Lower lobe of right lung (tissue), 2 donors: ENCODE measurements around the gene MVK. TPM values are rescaled to one million over a fixed set of nuclear protein-coding genes. Genes with fewer than 3 reads are reported as not detected.

ENCODE experiments used
- ATAC-seq, 2 donors: fragments of 200-7000 bp; cut with Tn5 transposase; one replicate each; pipeline ENCODE4 v1.9.1; 2020 to 2022; ENCODE audit warnings: mild to moderate bottlenecking in 2 of 2, moderate library complexity in 2 of 2
- DNase-seq: peaks from one replicate; pipeline ENCODE4 v3.0.0-alpha.2; 2020
- H3K27ac ChIP-seq: fragments of 200-600 bp; one replicate; pipeline ENCODE4 v1.8.0; 2022
- H3K27me3 ChIP-seq: fragments of 200-600 bp; one replicate; pipeline ENCODE4 v1.8.0; 2022; ENCODE audit warnings: low read depth
- H3K36me3 ChIP-seq: fragments of 200-600 bp; one replicate; pipeline ENCODE4 v1.8.0; 2022; ENCODE audit warnings: mild to moderate bottlenecking
- H3K4me1 ChIP-seq: fragments of 200-600 bp; one replicate; pipeline ENCODE4 v1.8.0; 2022
- H3K4me3 ChIP-seq: fragments of 200-600 bp; one replicate; pipeline ENCODE4 v1.8.0; 2022; ENCODE audit warnings: mild to moderate bottlenecking
- H3K9me3 ChIP-seq: fragments of 200-600 bp; one replicate; pipeline ENCODE4 v1.8.0; 2022
- intact Hi-C: fragments of 100-400 bp; cut with DNase I; formaldehyde crosslinking; loops from one replicate; pipeline ENCODE4 v1.11.0; 2022
- total RNA-seq: library from RNA; stranded (reverse); fragmentation: NEBNext Ultra II Directional; extraction: Animal tissue kit (Norgen Biotek cat#: 25700); gene quantifications from one replicate; pipeline ENCODE4 v1.2.1, GENCODE V29; 2021
- TF ChIP-seq, protein P1 (sequence below): fragments of 200-600 bp; IDR thresholded peaks from one replicate; pipeline ENCODE4 v1.8.0; 2022; ENCODE audit warnings: antibody characterized with exemption, mild to moderate bottlenecking
- donor health status: DM: no; HTN: yes; CAD: no; lungs with severe emphysema.

MVK gene
- total RNA-seq, 1 donor from 2014 or later: 25.1 TPM

DNA sequence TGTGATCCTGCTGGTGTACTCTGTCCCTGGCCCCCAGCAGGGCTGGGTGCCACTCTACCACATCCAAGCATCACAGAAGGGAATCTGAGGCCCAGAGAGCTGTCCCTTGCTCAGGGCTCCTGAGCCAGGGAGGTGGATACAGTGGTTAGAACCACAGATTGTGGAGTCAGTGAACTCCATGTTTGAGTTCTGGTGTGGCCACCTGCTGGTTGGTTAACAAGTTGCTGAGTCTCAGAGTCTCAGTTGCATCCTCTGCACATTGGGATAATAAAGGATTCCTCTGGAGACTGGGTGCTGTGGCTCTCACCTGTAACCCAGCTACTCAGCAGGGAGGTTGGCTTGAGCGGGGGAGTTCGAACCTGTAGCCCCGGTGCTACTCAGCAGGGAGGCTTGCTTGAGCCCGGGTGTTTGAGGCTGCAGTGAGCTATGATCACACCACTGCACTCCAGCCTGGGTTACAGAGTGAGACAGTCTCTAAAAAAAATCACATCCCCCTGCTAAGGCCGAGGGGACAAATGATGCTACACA, 39.4 kb downstream of the MVK start:
- H3K36me3 ChIP-seq: no peaks in the 10 kb centered on the region
- intact Hi-C loops: no loop called here
- H3K4me1 ChIP-seq: no peaks in the 10 kb centered on the region
- H3K27me3 ChIP-seq: peaks cover 25% of the 10 kb centered on the region
- no peaks in the 10 kb centered on the region for H3K9me3 ChIP-seq
- TF ChIP-seq, protein P1, sequence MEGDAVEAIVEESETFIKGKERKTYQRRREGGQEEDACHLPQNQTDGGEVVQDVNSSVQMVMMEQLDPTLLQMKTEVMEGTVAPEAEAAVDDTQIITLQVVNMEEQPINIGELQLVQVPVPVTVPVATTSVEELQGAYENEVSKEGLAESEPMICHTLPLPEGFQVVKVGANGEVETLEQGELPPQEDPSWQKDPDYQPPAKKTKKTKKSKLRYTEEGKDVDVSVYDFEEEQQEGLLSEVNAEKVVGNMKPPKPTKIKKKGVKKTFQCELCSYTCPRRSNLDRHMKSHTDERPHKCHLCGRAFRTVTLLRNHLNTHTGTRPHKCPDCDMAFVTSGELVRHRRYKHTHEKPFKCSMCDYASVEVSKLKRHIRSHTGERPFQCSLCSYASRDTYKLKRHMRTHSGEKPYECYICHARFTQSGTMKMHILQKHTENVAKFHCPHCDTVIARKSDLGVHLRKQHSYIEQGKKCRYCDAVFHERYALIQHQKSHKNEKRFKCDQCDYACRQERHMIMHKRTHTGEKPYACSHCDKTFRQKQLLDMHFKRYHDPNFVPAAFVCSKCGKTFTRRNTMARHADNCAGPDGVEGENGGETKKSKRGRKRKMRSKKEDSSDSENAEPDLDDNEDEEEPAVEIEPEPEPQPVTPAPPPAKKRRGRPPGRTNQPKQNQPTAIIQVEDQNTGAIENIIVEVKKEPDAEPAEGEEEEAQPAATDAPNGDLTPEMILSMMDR: no peak
- H3K27ac ChIP-seq: no peak overlapping the region
- ATAC-seq (no peak), DNase-seq (no peak)
- H3K4me3 ChIP-seq: no peak overlapping the region

GRCh38 chr12:109613649-109614455, 40.3 kb downstream of the MVK start:
- no peak for DNase-seq
- no peaks in the 10 kb centered on the region for H3K36me3 ChIP-seq
- H3K27ac ChIP-seq: no peak overlapping the region
- no peak overlapping the region for H3K4me3 ChIP-seq
- ATAC-seq: no peak
- intact Hi-C loops: no loop called here
- H3K9me3 ChIP-seq: no peaks in the 10 kb centered on the region
- no peaks in the 10 kb centered on the region for H3K4me1 ChIP-seq
- H3K27me3 ChIP-seq: peaks cover 21% of the 10 kb centered on the region
- TF ChIP-seq, protein P1: no peak

DNA sequence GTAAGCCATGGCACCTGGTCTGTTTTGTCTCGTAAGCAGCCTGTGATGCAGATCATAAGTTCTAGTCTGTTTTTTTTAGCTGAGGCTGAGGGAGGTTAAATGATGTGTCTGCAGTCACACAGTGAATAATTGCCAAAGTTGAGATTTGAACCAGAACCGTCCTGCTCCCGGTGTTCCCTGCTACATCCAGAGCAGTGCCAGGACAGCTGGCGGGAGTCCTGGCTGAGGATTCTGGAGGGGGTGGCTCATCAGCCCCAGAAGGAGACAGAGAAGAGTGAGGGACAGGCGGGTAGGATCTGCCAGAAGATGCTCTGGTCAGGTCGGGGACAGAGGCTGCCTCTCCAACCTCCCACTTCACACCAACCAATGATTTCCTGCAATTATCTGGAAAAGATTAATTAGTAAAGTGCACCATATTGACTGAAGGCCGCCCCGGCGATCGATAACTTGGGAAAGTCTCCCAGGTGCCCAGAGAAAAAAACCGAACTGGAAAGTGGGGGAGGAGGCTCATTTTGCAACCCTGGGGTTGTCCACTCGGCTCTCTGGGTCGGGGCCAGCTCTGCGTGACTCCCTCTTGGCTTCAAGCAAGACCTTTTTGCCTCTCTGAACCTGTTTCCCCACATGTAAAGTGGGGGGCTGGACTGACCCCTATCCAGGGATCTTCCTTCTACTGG, 42.1 kb downstream of the MVK start:
- no peak overlapping the region for H3K4me3 ChIP-seq
- H3K27ac ChIP-seq: no peak overlapping the region
- no peaks in the 10 kb centered on the region for H3K4me1 ChIP-seq
- ATAC-seq: no peak
- peaks cover 21% of the 10 kb centered on the region for H3K27me3 ChIP-seq
- intact Hi-C loops: no loop called here
- no peak for DNase-seq
- TF ChIP-seq, protein P1: no peak
- H3K36me3 ChIP-seq: no peaks in the 10 kb centered on the region
- H3K9me3 ChIP-seq: no peaks in the 10 kb centered on the region

DNA sequence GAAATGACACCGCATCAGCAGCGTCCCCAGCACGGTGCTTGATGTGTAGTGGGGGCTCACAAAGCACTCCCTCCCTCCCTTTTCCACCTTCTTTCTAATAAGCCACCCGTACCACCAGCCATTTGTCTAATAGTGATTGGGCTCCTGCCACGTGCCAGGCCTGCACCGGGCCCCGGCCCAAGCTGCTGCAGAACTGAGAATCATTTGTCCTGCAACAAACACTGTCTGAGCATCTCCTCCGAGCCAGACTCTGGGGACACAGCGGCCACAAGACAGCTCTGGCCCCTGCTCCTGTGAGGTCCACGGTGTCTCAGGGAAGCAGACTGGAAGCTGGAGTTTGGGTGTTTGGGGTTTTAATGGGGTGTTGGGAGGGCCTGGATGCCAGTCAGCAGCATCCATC, 43.9 kb downstream of the MVK start:
- Histone ChIP-seq H3K4me3 (no peak overlapping the region), H3K9me3 (no peaks in the 10 kb centered on the region), H3K27ac (no peak overlapping the region), H3K27me3 (peaks cover 9% of the 10 kb centered on the region), H3K36me3 (no peaks in the 10 kb centered on the region), H3K4me1 (no peaks in the 10 kb centered on the region)
- DNase-seq (no peak), ATAC-seq (no peak)
- TF ChIP-seq, protein P1: no peak
- intact Hi-C loops: no loop called here

DNA sequence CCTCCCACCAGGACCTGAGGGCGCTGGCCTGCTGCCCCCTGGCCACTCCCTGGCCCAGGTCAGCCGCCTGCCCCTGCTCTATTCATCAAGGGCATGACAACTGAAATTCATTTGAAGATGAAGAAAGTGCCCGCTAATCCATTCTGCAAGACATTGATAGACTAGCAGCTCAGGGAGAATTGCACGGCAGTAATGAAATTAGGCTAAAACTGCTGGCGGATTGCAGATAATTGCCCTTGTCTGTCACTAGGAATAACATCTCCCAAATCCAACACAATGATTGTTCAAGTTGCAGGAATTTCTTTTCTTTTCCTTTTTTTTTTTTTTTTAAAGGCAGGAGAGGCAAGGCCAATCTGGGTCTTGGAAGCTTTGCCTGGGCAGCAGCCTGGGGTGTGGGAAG, 44.5 kb downstream of the MVK start:
- Histone ChIP-seq H3K4me1 (no peaks in the 10 kb centered on the region), H3K36me3 (no peaks in the 10 kb centered on the region), H3K9me3 (no peaks in the 10 kb centered on the region), H3K4me3 (no peak overlapping the region), H3K27me3 (peaks cover 3% of the 10 kb centered on the region), H3K27ac (no peak overlapping the region)
- ATAC-seq: no peak
- TF ChIP-seq, protein P1: no peak
- intact Hi-C loops: no loop called here
- no peak for DNase-seq
